Ishikawa (cell line): ENCODE measurements around the gene NTM.

Source experiments
- CEBPB ChIP-seq: IDR thresholded peaks from 2 replicates; pipeline ENCODE4 v1.6.1; 2012
- CREB1 ChIP-seq: IDR thresholded peaks from 2 replicates; pipeline ENCODE4 v1.6.1; 2012; ENCODE audit warnings: low read depth
- EGR1 ChIP-seq: IDR thresholded peaks from 2 replicates; pipeline ENCODE4 v1.6.1; 2012
- EP300 ChIP-seq: IDR thresholded peaks from 2 replicates; pipeline ENCODE4 v1.6.1; 2012; ENCODE audit warnings: borderline replicate concordance
- MAX ChIP-seq: IDR thresholded peaks from 2 replicates; pipeline ENCODE4 v1.6.1; 2012
- RAD21 ChIP-seq: IDR thresholded peaks from 2 replicates; pipeline ENCODE4 v1.6.1; 2012; ENCODE audit warnings: low read depth
- REST ChIP-seq: IDR thresholded peaks from 2 replicates; pipeline ENCODE4 v1.6.1; 2012; ENCODE audit warnings: low read depth, mild to moderate bottlenecking
- TAF1 ChIP-seq: IDR thresholded peaks from 2 replicates; pipeline ENCODE4 v1.6.1; 2012; ENCODE audit warnings: low read depth, mild to moderate bottlenecking
- TCF12 ChIP-seq: IDR thresholded peaks from 2 replicates; pipeline ENCODE4 v1.6.1; 2012; ENCODE audit warnings: low read depth
- YY1 ChIP-seq: IDR thresholded peaks from 2 replicates; pipeline ENCODE4 v1.6.1; 2012; ENCODE audit warnings: low read depth
- ZBTB7A ChIP-seq: IDR thresholded peaks from 2 replicates; pipeline ENCODE4 v1.6.1; 2012; ENCODE audit warnings: low read depth

- no peak for TF ChIP-seq YY1
- TF ChIP-seq EP300: no peak
- no peak for TF ChIP-seq MAX
- no peak for TF ChIP-seq TCF12
- TF ChIP-seq RAD21: no peak
- no peak for TF ChIP-seq ZBTB7A
- no peak for TF ChIP-seq REST
- no peak for TF ChIP-seq TAF1
- TF ChIP-seq EGR1: no peak
- no peak for TF ChIP-seq CEBPB
- no peak for TF ChIP-seq CREB1
These were observed 996.9 kb downstream of the NTM start for GRCh38 chr11:132367293-132367692.
